Measurements from ENCODE around the gene HINT3.

The HINT3 gene

GRCh38 chr6:125979101-125979500 lies 22.5 kb downstream of the HINT3 start:
- H3K4me3 ChIP-seq = no peak overlapping the region
- H3K9me3 ChIP-seq = no peaks in the 10 kb centered on the region
- peaks cover 28% of the 10 kb centered on the region for H3K36me3 ChIP-seq
- no peak overlapping the region for H3K27ac ChIP-seq
- TF ChIP-seq Cebpa-rat (IDR thresholded peaks at IDR 0.05) = no peak
- H3K9ac ChIP-seq = no peak overlapping the region
- H3K4me1 ChIP-seq = no peaks in the 10 kb centered on the region
- H3K27me3 ChIP-seq = no peaks in the 10 kb centered on the region
- H4K20me1 ChIP-seq = no peaks in the 10 kb centered on the region
- H3K4me2 ChIP-seq = no peak overlapping the region

- Histone ChIP-seq H3K9ac (no peak overlapping the region), H3K36me3 (peaks cover 13% of the 10 kb centered on the region; the same call in 1 of the 2 replicates), H3K9me3 (no peaks in the 10 kb centered on the region), H3K4me3 (no peak overlapping the region), H3K4me2 (no peak overlapping the region), H4K20me1 (no peaks in the 10 kb centered on the region), H3K27ac (no peak overlapping the region), H3K4me1 (peaks cover 10% of the 10 kb centered on the region), H3K27me3 (no peaks in the 10 kb centered on the region)
- TF ChIP-seq Cebpa-rat (IDR thresholded peaks at IDR 0.05) = no peak
Measured at GRCh38 chr6:125981571-125982185, 25.1 kb downstream of the HINT3 start.

GRCh38 chr6:125983246-125983945 lies 26.8 kb downstream of the HINT3 start:
- Histone ChIP-seq H3K27ac (no peak overlapping the region), H3K4me3 (no peak overlapping the region), H3K9me3 (no peaks in the 10 kb centered on the region), H3K4me2 (no peak overlapping the region), H3K27me3 (no peaks in the 10 kb centered on the region), H3K9ac (no peak overlapping the region), H3K36me3 (peaks cover 13% of the 10 kb centered on the region; the same call in 1 of the 2 replicates), H4K20me1 (no peaks in the 10 kb centered on the region), H3K4me1 (peaks cover 18% of the 10 kb centered on the region)
- no peak for TF ChIP-seq Cebpa-rat (IDR thresholded peaks at IDR 0.05)

- no peaks in the 10 kb centered on the region for H3K27me3 ChIP-seq
- H3K4me3 ChIP-seq = no peak overlapping the region
- H3K4me2 ChIP-seq = no peak overlapping the region
- no peak for TF ChIP-seq Cebpa-rat (IDR thresholded peaks at IDR 0.05)
- H3K4me1 ChIP-seq = peaks cover 18% of the 10 kb centered on the region
- no peak overlapping the region for H3K27ac ChIP-seq
- H3K36me3 ChIP-seq = peaks cover 13% of the 10 kb centered on the region; the same call in 1 of the 2 replicates
- H3K9ac ChIP-seq = no peak overlapping the region
- no peaks in the 10 kb centered on the region for H4K20me1 ChIP-seq
- H3K9me3 ChIP-seq = no peaks in the 10 kb centered on the region
Measured at GRCh38 chr6:125984311-125984710, 27.7 kb downstream of the HINT3 start.

DNA sequence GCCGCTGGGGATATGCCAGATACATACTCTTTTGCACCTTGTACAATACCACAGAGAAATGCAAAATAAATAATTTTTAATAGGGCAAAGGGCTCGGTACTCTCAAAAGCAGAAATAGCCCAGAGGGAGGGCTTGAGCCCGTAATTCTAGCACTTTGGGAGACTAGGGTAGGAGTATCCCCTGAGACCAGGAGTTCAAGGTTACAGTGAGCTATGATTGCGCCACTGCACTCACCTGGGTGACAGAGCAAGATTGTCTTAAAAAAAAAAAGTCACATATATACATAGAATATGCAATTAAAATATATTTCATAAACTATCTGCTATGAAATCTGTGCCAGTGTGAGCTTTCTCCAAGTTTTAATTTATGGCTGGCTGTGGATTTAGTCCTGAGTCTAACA lies 29.0 kb downstream of the HINT3 start:
- peak overlapping the region; percentile 76 for H3K4me3 ChIP-seq
- no peaks in the 10 kb centered on the region for H3K27me3 ChIP-seq
- peaks cover 18% of the 10 kb centered on the region for H3K4me1 ChIP-seq
- H3K4me2 ChIP-seq = peak overlapping the region; percentile 78
- no peaks in the 10 kb centered on the region for H4K20me1 ChIP-seq
- no peak for TF ChIP-seq Cebpa-rat (IDR thresholded peaks at IDR 0.05)
- peaks cover 13% of the 10 kb centered on the region; the same call in 1 of the 2 replicates for H3K36me3 ChIP-seq
- H3K9ac ChIP-seq = no peak overlapping the region
- no peak overlapping the region; the same call in 1 of the 2 replicates for H3K27ac ChIP-seq
- H3K9me3 ChIP-seq = no peaks in the 10 kb centered on the region

GRCh38 chr6:125985979-125986300 lies 29.4 kb downstream of the HINT3 start:
- Histone ChIP-seq H3K36me3 (peaks cover 11% of the 10 kb centered on the region; the same call in 1 of the 2 replicates), H3K4me2 (peak overlapping the region; percentile 78), H3K4me1 (peaks cover 18% of the 10 kb centered on the region), H3K27me3 (no peaks in the 10 kb centered on the region), H3K27ac (peak overlapping the region; percentile 78), H3K4me3 (peak overlapping the region; percentile 76), H3K9ac (peak overlapping the region; percentile 79), H4K20me1 (no peaks in the 10 kb centered on the region), H3K9me3 (no peaks in the 10 kb centered on the region)
- no peak for TF ChIP-seq Cebpa-rat (IDR thresholded peaks at IDR 0.05)

DNA sequence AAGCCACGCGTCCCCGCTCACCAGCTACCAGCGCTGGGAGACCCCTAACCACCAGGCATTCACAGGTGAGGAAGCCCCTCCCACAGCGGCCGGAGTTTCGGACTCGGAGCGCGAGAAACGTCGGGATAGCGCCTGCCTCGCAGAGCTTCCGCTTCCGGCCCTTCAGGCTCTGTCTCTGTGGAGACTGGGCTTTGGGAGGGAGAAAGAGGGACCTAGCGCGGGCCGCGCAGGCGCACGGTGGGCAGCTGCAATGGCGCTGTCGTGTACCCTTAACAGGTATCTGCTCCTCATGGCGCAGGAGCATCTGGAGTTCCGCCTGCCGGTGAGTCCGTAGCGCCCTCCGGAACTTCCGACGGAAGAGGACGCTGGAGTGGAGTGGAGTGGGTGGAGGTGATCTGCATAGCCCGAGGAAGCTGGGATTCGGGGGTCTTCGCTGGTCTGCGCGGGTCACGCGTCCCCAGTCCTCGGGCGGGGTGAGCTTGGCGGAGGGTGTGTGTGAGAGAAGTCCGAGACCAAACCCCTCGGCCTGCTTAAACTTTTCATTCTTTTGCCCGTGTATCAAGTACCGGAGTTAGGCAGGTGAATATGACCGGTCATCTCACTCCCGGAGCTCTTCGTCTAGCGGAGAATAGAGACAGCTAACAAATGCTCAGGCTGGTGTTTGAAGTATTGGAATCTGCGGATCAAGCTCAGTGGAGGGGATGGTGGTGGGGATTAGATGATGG lies 29.9 kb downstream of the HINT3 start, which contains the start of gene TRMT11:
TSS of gene TRMT11 (plus strand) at position 240 of the 725 bp plus-strand sequence. CDS start at position 251, 11 bp downstream.
- H3K4me1 ChIP-seq = peaks cover 18% of the 10 kb centered on the region
- peak within 1 kb of the TSS; percentile 76 for H3K4me3 ChIP-seq
- TF ChIP-seq Cebpa-rat (IDR thresholded peaks at IDR 0.05) = no peak
- H3K36me3 ChIP-seq = 0 out of 2 replicates have a peak, but pooled peaks cover 5% of the 10 kb centered on the region
- H3K9me3 ChIP-seq = no peaks in the 10 kb centered on the region
- H3K9ac ChIP-seq = peak within 1 kb of the TSS; percentile 79
- H3K27me3 ChIP-seq = no peaks in the 10 kb centered on the region
- 0 out of 2 replicates have a peak, but pooled peaks cover 1% of the 10 kb centered on the region for H4K20me1 ChIP-seq
- H3K27ac ChIP-seq = peak within 1 kb of the TSS; percentile 78
- H3K4me2 ChIP-seq = peak within 1 kb of the TSS; percentile 78

- Histone ChIP-seq H3K36me3 (no peaks in the 10 kb centered on the region), H4K20me1 (0 out of 2 replicates have a peak, but pooled peaks cover 8% of the 10 kb centered on the region), H3K27ac (no peak overlapping the region), H3K9ac (peak overlapping the region; percentile 79), H3K27me3 (no peaks in the 10 kb centered on the region), H3K9me3 (no peaks in the 10 kb centered on the region), H3K4me1 (peaks cover 18% of the 10 kb centered on the region), H3K4me3 (peak overlapping the region; percentile 76), H3K4me2 (peak overlapping the region; percentile 78)
- TF ChIP-seq Cebpa-rat (IDR thresholded peaks at IDR 0.05) = no peak
Measured at GRCh38 chr6:125987026-125987617, 30.6 kb downstream of the HINT3 start.

DNA sequence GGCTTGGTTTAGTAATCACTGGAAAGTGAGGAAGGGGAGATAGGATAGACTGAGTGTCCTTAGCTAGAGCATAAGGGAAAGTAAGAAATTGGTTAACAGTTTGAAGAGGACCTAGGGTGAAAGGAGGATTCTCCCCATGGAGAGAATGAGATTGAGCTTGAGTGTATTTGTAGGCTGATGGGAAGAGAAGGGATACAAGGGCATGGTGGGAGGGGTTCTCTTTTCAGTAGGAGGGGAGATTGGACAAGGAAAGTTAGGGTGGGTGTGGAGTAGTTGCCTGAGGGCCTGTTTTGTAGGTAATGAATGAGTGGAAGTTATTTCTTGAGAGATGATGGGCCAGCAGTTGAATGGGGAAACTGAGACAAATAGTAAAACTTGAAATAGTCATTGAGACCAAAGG lies 31.7 kb downstream of the HINT3 start:
- Histone ChIP-seq H3K9ac (no peak overlapping the region), H3K4me3 (no peak overlapping the region), H3K27ac (no peak overlapping the region), H3K4me2 (no peak overlapping the region), H3K27me3 (no peaks in the 10 kb centered on the region), H3K9me3 (no peaks in the 10 kb centered on the region), H3K36me3 (no peaks in the 10 kb centered on the region), H4K20me1 (peaks cover 19% of the 10 kb centered on the region), H3K4me1 (peaks cover 18% of the 10 kb centered on the region)
- no peak for TF ChIP-seq Cebpa-rat (IDR thresholded peaks at IDR 0.05)

Measured in BLaER1 (cell line).